Measurements from ENCODE around the gene GFPT2. TPM values are rescaled to one million over a fixed set of nuclear protein-coding genes. Genes with fewer than 3 reads are reported as not detected.

The GFPT2 gene
- total RNA-seq, 1 donor from 2014 or later, result 8.4 TPM

DNA sequence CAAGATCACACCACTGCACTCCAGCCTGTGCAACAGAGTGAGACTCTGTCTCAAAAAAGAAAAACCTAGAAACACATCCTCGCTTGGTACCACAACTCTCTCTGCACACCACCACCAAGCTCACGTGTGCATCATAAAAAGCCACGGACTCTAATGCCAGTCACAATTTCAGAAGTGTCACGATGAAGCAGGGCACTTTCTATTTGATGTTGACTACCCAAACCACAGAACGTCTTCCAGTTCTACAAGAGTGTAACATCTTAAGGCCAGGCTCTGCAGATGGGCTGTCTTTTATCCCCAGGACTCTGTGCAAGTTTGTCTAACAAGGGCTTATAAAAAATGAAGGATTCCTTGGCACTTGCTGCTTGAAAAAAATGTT is 22.9 kb downstream of the GFPT2 start:
- peaks cover 8% of the 10 kb centered on the region for H3K36me3 ChIP-seq
- no peak for DNase-seq
- peak overlapping the region; percentile 62 for H3K27ac ChIP-seq (replicated peaks)
- no peak overlapping the region for H3K4me3 ChIP-seq
- peaks cover 6% of the 10 kb centered on the region for H3K4me1 ChIP-seq
- intact Hi-C loops (cut with micrococcal nuclease), result no loop called here
- H3K9me3 ChIP-seq (replicated peaks), result no peaks in the 10 kb centered on the region
- peaks cover 52% of the 10 kb centered on the region for H3K27me3 ChIP-seq (ENCODE audit: low read depth)
- TF ChIP-seq, protein P1, sequence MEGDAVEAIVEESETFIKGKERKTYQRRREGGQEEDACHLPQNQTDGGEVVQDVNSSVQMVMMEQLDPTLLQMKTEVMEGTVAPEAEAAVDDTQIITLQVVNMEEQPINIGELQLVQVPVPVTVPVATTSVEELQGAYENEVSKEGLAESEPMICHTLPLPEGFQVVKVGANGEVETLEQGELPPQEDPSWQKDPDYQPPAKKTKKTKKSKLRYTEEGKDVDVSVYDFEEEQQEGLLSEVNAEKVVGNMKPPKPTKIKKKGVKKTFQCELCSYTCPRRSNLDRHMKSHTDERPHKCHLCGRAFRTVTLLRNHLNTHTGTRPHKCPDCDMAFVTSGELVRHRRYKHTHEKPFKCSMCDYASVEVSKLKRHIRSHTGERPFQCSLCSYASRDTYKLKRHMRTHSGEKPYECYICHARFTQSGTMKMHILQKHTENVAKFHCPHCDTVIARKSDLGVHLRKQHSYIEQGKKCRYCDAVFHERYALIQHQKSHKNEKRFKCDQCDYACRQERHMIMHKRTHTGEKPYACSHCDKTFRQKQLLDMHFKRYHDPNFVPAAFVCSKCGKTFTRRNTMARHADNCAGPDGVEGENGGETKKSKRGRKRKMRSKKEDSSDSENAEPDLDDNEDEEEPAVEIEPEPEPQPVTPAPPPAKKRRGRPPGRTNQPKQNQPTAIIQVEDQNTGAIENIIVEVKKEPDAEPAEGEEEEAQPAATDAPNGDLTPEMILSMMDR (IDR thresholded peaks at IDR 0.05; ENCODE audit: borderline replicate concordance), result no peak

DNA sequence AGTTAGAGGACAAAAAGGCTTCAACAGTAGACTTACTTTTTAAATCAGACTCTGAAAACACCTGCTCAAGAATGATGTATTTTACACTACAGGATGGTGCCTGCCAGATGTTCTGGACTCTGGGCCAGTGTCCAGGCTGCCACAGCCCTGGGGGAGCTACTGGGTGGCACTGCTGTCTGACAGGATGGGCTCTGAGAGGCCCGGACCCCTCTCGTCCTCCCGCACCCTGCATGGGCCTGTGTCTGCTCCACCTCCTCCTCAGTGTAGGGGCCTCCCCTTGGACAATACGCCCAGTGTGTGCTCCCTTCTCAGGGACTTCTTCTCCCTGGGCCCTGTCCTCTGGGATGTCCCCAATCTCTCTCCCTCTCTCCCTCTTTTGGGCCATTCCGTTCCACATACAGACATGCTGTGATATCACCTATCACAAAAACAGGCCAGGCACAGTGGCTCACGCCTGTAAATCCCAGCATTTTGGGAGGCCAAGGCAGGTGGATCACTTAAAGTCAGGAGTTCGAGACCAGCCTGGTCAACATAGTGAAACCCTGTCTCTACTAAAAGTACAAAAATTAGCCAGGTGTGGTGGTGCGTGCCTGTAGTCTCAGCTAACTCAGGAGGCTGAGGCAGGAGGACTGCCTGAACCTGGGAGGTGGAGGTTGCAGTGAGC is 23.4 kb downstream of the GFPT2 start:
- Histone ChIP-seq H3K4me1 (peaks cover 6% of the 10 kb centered on the region), H3K9me3 (replicated peaks) (no peaks in the 10 kb centered on the region), H3K27me3 (ENCODE audit: low read depth) (peaks cover 47% of the 10 kb centered on the region), H3K4me3 (no peak overlapping the region), H3K27ac (replicated peaks) (peak overlapping the region; percentile 62), H3K36me3 (peaks cover 3% of the 10 kb centered on the region)
- TF ChIP-seq, protein P1 (IDR thresholded peaks at IDR 0.05; ENCODE audit: borderline replicate concordance), result no peak
- intact Hi-C loops (cut with micrococcal nuclease), result no loop called here
- DNase-seq, result no peak

DNA sequence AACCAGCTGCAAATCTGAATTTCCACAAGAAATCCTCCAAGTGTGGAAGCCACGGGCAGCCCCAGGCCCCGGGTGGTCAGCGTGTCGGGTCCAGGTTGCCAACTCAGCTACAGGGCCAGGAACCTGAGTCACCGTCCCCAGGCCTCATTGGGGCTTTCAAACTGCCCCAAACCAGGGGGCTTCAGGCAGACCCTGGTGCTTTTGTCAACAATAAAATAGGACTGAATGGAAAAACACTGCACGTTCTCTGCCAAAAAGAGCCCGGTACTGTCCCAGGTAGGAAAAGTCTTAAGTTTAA is 24.0 kb downstream of the GFPT2 start:
- intact Hi-C loops (cut with micrococcal nuclease), result no loop called here
- no peaks in the 10 kb centered on the region for H3K9me3 ChIP-seq (replicated peaks)
- peaks cover 40% of the 10 kb centered on the region for H3K27me3 ChIP-seq (ENCODE audit: low read depth)
- H3K27ac ChIP-seq (replicated peaks), result no peak overlapping the region
- DNase-seq, result no peak
- H3K36me3 ChIP-seq, result peaks cover under 1% of the 10 kb centered on the region
- H3K4me1 ChIP-seq, result peaks cover 6% of the 10 kb centered on the region
- no peak overlapping the region for H3K4me3 ChIP-seq
- TF ChIP-seq, protein P1 (IDR thresholded peaks at IDR 0.05; ENCODE audit: borderline replicate concordance), result no peak

DNA sequence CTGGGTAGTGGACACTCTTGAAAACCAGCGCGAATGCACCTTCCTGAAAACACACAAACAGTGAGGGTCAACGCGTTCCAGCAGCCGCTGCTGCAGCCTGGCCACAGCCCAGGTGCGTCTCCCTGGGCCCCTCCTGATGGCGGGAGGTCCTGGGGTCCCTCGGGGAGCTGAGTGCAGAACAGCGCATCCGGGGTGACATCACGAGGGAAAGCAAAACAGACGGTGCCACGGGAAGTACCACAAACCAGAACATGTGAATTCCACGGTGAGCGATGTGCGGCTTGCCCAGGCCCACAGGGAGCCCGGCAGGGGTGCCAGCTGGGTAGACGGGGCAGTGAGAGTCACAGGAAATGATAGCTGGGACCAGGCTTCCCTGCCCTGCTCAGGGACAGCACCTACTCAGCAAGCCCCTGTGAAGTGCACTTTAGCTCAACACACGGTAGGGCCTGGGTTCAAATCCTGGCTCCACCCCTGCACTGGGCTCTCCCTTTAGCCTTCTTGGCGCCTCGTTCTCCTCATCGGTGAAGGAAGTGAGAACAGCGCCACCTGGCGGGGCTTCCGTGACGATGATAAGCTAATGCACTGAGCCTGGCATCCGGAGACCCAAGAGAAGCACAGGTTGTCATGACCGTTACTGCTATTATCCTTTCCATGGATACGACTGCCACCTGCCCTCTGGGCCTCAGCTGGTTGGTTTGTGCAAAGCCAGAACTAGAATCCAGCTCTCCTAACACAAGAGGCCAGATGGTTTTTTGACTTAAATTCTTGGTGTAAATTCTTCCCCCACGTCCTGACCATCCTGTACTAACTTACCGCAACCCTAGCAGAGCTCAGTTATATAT is 24.6 kb downstream of the GFPT2 start:
- peak; percentile 79 for DNase-seq
- TF ChIP-seq, protein P1 (IDR thresholded peaks at IDR 0.05; ENCODE audit: borderline replicate concordance), result peak; percentile 76
- H3K36me3 ChIP-seq, result peaks cover 4% of the 10 kb centered on the region
- intact Hi-C loops (cut with micrococcal nuclease), result no loop called here
- H3K27me3 ChIP-seq (ENCODE audit: low read depth), result peaks cover 35% of the 10 kb centered on the region
- no peak overlapping the region for H3K4me3 ChIP-seq
- H3K27ac ChIP-seq (replicated peaks), result no peak overlapping the region
- H3K9me3 ChIP-seq (replicated peaks), result no peaks in the 10 kb centered on the region
- peaks cover 6% of the 10 kb centered on the region for H3K4me1 ChIP-seq

DNA sequence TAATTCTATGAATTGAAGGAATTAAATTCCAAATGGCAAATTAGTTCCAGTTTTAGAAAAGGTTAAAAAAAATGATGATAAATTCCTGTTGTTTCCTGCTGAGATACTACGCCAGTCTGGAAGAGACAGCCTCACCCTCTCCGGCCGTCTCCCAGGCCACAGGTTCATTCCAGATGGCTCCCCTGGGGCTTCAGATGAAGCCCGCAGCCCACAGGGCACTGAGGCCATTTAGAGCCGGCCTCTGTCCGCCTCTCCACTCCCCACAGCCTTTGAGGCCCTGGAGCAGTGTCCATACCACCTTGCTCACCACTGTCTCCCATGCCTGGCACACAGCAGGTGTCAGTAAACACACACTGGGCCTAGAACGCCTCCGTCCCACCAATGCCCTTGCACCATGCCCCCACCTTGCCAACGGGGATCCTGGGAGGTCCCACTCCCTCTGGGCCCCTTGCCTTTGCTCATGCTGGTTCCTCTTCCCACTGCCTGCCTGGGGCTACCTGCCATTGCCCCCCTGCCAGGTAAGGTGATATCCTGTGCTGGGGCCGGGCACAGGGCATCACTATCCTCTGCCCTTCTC is 26.1 kb downstream of the GFPT2 start:
- intact Hi-C loops (cut with micrococcal nuclease), result no loop called here
- no peak overlapping the region for H3K4me3 ChIP-seq
- peaks cover 4% of the 10 kb centered on the region for H3K36me3 ChIP-seq
- H3K27me3 ChIP-seq (ENCODE audit: low read depth), result peaks cover 20% of the 10 kb centered on the region
- H3K4me1 ChIP-seq, result peaks cover 6% of the 10 kb centered on the region
- H3K27ac ChIP-seq (replicated peaks), result no peak overlapping the region
- no peaks in the 10 kb centered on the region for H3K9me3 ChIP-seq (replicated peaks)
- TF ChIP-seq, protein P1 (IDR thresholded peaks at IDR 0.05; ENCODE audit: borderline replicate concordance), result no peak
- no peak for DNase-seq
